ENCODE measurements around the gene PPEF2.

Gene PPEF2

GRCh38 chr4:75820197-75820596 is 82.1 kb downstream of the PPEF2 start:
- H3K4me3 ChIP-seq (ENCODE audit: low read depth in 1 of 2, low read length in 1 of 2), result no peak overlapping the region
- H3K36me3 ChIP-seq, result peaks cover 9% of the 10 kb centered on the region
- no peaks in the 10 kb centered on the region for H3K9me3 ChIP-seq
- H3K27me3 ChIP-seq, result no peaks in the 10 kb centered on the region
- no peak overlapping the region for H3K27ac ChIP-seq
- TF ChIP-seq, protein P1, sequence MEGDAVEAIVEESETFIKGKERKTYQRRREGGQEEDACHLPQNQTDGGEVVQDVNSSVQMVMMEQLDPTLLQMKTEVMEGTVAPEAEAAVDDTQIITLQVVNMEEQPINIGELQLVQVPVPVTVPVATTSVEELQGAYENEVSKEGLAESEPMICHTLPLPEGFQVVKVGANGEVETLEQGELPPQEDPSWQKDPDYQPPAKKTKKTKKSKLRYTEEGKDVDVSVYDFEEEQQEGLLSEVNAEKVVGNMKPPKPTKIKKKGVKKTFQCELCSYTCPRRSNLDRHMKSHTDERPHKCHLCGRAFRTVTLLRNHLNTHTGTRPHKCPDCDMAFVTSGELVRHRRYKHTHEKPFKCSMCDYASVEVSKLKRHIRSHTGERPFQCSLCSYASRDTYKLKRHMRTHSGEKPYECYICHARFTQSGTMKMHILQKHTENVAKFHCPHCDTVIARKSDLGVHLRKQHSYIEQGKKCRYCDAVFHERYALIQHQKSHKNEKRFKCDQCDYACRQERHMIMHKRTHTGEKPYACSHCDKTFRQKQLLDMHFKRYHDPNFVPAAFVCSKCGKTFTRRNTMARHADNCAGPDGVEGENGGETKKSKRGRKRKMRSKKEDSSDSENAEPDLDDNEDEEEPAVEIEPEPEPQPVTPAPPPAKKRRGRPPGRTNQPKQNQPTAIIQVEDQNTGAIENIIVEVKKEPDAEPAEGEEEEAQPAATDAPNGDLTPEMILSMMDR (IDR thresholded peaks at IDR 0.05), result no peak
- H3K4me1 ChIP-seq (ENCODE audit: control insufficient read depth in 1 of 2, insufficient read depth in 1 of 2, low read depth in 1 of 2, low read length in 1 of 2), result no peaks in the 10 kb centered on the region

DNA sequence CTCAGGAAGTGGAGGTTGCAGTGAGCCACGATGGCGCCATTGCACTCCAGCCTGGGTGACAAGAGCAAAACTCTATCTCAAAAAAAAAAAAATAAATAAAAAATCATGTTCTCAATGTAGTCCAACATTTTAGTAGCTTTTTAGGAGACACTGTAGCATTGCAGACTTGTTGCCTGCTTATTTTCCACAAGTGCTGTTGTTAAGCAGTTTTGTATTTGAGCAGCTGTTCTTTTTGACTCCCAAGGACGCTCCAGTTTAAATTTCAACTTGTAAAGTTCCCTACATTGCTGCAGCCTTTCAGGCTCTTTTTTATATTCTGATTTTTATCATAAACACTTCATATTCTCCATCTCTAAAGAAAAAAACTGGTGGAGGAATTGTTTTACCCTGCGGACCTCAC is 83.1 kb downstream of the PPEF2 start:
- H3K27ac ChIP-seq, result no peak overlapping the region
- H3K9me3 ChIP-seq, result no peaks in the 10 kb centered on the region
- H3K27me3 ChIP-seq, result no peaks in the 10 kb centered on the region
- no peak overlapping the region for H3K4me3 ChIP-seq (ENCODE audit: low read depth in 1 of 2, low read length in 1 of 2)
- H3K4me1 ChIP-seq (ENCODE audit: control insufficient read depth in 1 of 2, insufficient read depth in 1 of 2, low read depth in 1 of 2, low read length in 1 of 2), result no peaks in the 10 kb centered on the region
- TF ChIP-seq, protein P1 (IDR thresholded peaks at IDR 0.05), result no peak
- H3K36me3 ChIP-seq, result peaks cover 20% of the 10 kb centered on the region

DNA sequence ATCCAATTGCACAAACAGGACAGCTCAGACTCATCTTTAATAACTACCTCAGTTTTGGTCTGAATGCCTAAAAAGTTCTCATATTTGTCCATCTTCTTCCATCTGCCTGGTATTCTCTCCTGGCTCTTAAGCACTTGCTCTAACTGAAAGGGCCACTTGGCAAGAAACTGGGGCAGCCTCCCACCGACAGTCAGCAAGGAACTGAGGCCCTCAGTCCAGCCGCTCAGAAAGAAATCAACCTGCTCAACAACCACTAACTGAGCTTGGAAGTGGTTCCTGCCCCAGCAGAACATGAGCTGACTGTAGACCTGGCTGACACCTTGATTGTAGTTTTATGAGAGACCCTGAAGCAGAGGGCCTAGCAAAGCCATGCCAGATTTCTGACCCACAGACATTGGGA is 84.4 kb downstream of the PPEF2 start:
- H3K4me3 ChIP-seq (ENCODE audit: low read depth in 1 of 2, low read length in 1 of 2), result no peak overlapping the region
- TF ChIP-seq, protein P1 (IDR thresholded peaks at IDR 0.05), result no peak
- no peaks in the 10 kb centered on the region for H3K4me1 ChIP-seq (ENCODE audit: control insufficient read depth in 1 of 2, insufficient read depth in 1 of 2, low read depth in 1 of 2, low read length in 1 of 2)
- H3K27me3 ChIP-seq, result no peaks in the 10 kb centered on the region
- peaks cover 32% of the 10 kb centered on the region for H3K36me3 ChIP-seq
- H3K9me3 ChIP-seq, result no peaks in the 10 kb centered on the region
- no peak overlapping the region for H3K27ac ChIP-seq
